Osteocyte (in vitro differentiated cells): ENCODE results near the gene CDH10. TPM values are rescaled to one million over a fixed set of nuclear protein-coding genes. Genes with fewer than 3 reads are reported as not detected.

ENCODE experiments used
- DNase-seq: peaks from one replicate; pipeline ENCODE4 v3.0.0; 2021; ENCODE audit warnings: mixed read lengths; ENCODE audit not compliant: unreplicated experiment; ENCODE audit errors: extremely low spot score
- H3K27ac Mint-ChIP-seq: one replicate; pipeline ENCODE4 v1.8.0; 2021; ENCODE audit warnings: mild to moderate bottlenecking, mixed read lengths; ENCODE audit not compliant: unreplicated experiment
- H3K27me3 Mint-ChIP-seq: one replicate; pipeline ENCODE4 v1.8.0; 2021; ENCODE audit warnings: mixed read lengths; ENCODE audit not compliant: unreplicated experiment
- H3K36me3 Mint-ChIP-seq: one replicate; pipeline ENCODE4 v1.8.0; 2021; ENCODE audit warnings: mixed read lengths; ENCODE audit not compliant: unreplicated experiment
- H3K4me1 Mint-ChIP-seq: one replicate; pipeline ENCODE4 v1.8.0; 2021; ENCODE audit warnings: mixed read lengths; ENCODE audit not compliant: unreplicated experiment
- H3K4me3 Mint-ChIP-seq: one replicate; pipeline ENCODE4 v1.8.0; 2021; ENCODE audit warnings: mild to moderate bottlenecking, moderate library complexity, mixed read lengths; ENCODE audit not compliant: unreplicated experiment
- H3K9me3 Mint-ChIP-seq: one replicate; pipeline ENCODE4 v1.8.0; 2021; ENCODE audit warnings: mixed read lengths; ENCODE audit not compliant: unreplicated experiment
- total RNA-seq: library from RNA; stranded (reverse); gene quantifications from 2 replicates; pipeline ENCODE4 v1.2.1, GENCODE V29; 2021
- TF ChIP-seq, protein P1 (sequence below): fragments of 200-600 bp; sonication (generic); IDR thresholded peaks from 2 replicates; pipeline ENCODE4 v1.5.0; 2021; ENCODE audit warnings: antibody characterized with exemption, mild to moderate bottlenecking, moderate library complexity

CDH10 gene
- total RNA-seq, 1 donor from 2014 or later = not detected

DNA sequence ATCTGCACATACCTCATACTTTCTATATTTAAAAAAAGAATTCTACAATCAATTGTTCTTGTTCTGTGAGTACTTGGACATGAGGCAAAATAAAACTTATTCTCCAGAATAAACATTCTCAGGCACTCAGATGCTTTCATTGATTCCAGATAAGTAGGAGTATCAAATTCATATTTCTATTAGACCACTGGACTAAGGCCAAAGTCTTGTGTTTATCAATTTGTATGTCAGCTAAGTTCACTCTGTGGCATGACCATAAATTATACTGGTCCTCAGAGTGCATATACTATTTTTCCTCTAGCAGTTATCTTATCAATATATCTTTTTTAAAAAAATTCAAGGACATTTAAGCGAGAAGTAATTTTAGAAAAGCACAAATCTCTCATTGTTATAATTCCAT lies 28.2 kb downstream of the CDH10 start:
- no peak overlapping the region for H3K27ac Mint-ChIP-seq
- TF ChIP-seq, protein P1, sequence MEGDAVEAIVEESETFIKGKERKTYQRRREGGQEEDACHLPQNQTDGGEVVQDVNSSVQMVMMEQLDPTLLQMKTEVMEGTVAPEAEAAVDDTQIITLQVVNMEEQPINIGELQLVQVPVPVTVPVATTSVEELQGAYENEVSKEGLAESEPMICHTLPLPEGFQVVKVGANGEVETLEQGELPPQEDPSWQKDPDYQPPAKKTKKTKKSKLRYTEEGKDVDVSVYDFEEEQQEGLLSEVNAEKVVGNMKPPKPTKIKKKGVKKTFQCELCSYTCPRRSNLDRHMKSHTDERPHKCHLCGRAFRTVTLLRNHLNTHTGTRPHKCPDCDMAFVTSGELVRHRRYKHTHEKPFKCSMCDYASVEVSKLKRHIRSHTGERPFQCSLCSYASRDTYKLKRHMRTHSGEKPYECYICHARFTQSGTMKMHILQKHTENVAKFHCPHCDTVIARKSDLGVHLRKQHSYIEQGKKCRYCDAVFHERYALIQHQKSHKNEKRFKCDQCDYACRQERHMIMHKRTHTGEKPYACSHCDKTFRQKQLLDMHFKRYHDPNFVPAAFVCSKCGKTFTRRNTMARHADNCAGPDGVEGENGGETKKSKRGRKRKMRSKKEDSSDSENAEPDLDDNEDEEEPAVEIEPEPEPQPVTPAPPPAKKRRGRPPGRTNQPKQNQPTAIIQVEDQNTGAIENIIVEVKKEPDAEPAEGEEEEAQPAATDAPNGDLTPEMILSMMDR = no peak
- H3K4me1 Mint-ChIP-seq = no peaks in the 10 kb centered on the region
- H3K27me3 Mint-ChIP-seq = no peaks in the 10 kb centered on the region
- no peaks in the 10 kb centered on the region for H3K9me3 Mint-ChIP-seq
- H3K4me3 Mint-ChIP-seq = no peak overlapping the region
- no peaks in the 10 kb centered on the region for H3K36me3 Mint-ChIP-seq
- DNase-seq = no peak

DNA sequence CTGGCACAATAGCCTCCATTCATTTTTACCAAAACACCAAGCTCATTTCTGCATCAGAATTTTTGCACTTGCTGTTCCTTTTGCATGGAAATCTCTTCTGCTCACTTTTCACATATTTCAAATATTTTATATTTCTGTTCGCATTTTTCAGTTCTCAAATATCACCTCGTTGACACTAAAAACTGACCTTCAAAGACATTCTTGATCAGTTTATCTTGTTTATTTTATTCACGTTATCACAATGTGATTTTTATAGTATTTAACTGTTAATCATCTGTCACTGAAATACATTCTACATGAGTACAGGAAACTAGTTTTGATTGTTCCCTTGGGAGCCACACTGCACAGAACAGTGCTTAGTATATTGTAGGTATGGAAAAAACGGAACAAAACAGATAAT lies 29.6 kb downstream of the CDH10 start:
- no peaks in the 10 kb centered on the region for H3K4me1 Mint-ChIP-seq
- TF ChIP-seq, protein P1 = no peak
- H3K9me3 Mint-ChIP-seq = no peaks in the 10 kb centered on the region
- no peaks in the 10 kb centered on the region for H3K36me3 Mint-ChIP-seq
- no peak overlapping the region for H3K4me3 Mint-ChIP-seq
- H3K27ac Mint-ChIP-seq = no peak overlapping the region
- no peaks in the 10 kb centered on the region for H3K27me3 Mint-ChIP-seq
- no peak for DNase-seq

DNA sequence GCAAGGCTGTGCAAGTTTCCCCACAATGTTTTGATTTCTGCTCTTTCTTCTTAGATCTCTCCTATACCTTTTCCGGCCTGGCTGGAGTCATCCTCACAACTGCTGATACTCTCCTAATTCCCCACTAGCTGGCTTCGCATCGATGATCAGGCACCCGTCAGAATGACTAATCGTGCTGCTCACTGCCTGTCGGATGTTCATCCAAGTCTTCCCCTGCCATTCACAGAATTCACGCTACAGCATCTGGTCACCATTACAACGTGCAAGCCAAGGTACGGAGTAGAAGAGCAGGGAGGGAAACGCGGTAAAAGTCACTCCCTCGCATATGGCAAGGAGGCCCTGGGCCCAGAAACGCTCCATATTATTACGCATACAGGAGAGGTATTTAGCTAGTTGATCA lies 35.1 kb downstream of the CDH10 start:
- Mint-ChIP-seq H3K36me3 (no peaks in the 10 kb centered on the region), H3K9me3 (no peaks in the 10 kb centered on the region), H3K27ac (no peak overlapping the region), H3K4me3 (no peak overlapping the region), H3K4me1 (no peaks in the 10 kb centered on the region), H3K27me3 (no peaks in the 10 kb centered on the region)
- TF ChIP-seq, protein P1 = no peak
- DNase-seq = no peak

DNA sequence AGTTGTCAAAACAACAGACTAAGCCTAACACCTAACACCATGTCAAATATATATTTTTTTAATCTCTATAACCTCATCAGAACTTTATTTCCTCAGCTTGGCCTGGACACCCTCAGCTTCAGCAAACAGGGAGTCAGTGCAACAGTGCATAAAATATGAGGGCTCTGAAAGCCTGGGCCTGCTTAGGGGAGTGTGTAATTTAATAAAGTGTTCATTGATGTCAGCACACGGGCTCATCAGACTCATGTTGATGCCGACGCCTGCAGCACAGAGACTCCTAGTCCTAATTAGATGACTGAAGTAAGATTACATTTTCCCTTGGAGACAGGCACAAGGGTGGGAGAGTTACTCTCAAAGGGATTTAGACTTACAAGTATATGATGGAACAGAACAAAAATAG lies 37.8 kb downstream of the CDH10 start:
- Mint-ChIP-seq H3K4me3 (no peak overlapping the region), H3K4me1 (no peaks in the 10 kb centered on the region), H3K27ac (no peak overlapping the region), H3K9me3 (no peaks in the 10 kb centered on the region), H3K36me3 (no peaks in the 10 kb centered on the region), H3K27me3 (no peaks in the 10 kb centered on the region)
- TF ChIP-seq, protein P1 = no peak
- DNase-seq = no peak

DNA sequence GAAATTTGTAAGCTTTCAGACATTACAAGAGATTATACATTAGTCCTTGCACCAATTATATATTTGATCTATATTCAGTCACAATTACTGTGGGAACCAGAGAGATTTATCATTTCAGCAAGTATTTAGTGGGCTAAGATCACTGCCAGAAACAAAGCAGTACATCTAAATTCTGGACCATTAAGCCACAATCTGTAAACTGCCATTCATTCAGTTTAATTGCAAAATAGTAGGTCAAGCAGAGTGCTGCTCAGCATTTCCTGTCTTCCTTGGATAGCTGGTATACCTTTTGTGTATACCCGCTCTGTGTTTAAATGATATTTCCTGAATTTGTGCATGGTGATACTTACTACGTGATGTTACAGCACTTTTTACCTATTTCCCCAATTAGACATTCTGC lies 42.6 kb downstream of the CDH10 start:
- H3K9me3 Mint-ChIP-seq = no peaks in the 10 kb centered on the region
- no peaks in the 10 kb centered on the region for H3K4me1 Mint-ChIP-seq
- no peak overlapping the region for H3K27ac Mint-ChIP-seq
- H3K36me3 Mint-ChIP-seq = no peaks in the 10 kb centered on the region
- H3K27me3 Mint-ChIP-seq = no peaks in the 10 kb centered on the region
- no peak for DNase-seq
- H3K4me3 Mint-ChIP-seq = no peak overlapping the region
- TF ChIP-seq, protein P1 = no peak
